ENCODE results near the gene RIBC1.

RIBC1 gene

DNA sequence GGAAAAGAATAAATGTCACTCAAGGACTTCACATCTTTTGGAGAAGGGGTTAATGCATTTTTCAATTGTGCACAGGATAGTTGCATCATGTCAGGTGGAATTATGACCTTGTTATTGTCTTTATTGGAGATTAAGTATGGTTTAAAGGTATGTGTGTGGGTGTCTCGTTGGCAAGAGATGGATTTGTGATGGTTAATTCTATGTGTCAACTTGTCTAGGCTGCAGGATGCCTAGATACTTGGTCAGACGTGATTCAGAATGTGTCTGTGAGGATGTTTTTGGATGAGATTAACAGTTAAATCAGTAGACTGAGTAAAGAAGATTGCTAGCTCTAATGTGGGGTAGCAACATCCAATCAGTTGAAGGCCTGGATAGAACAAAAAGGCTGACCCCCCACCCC, 53.7 kb downstream of the RIBC1 start:
- TF ChIP-seq CREB1 (IDR thresholded peaks at IDR 0.05; ENCODE audit: low read depth) (no peak), EP300 (IDR thresholded peaks at IDR 0.05; ENCODE audit: borderline replicate concordance) (no peak)

DNA sequence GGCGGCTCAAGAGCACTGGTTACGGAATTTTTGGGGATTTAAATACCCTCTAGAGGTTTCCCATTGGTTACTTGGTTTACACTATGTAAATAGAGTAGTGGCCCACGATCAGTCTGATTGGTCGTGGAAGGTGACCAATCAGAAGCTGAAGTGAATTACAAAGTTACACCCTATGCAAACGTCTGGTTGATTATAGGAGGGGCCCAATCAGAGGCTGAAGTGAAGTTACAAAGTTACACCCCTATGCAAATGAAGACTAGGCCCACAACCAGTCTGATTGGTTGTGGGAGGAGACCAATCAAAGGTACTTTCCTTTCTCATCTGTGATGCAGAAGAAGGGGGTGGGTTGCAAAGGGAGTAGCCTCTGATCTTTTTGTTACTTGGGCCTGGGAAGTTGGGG, 56.6 kb downstream of the RIBC1 start:
- no peak for TF ChIP-seq TEAD4 (IDR thresholded peaks at IDR 0.05)
- no peak for TF ChIP-seq NFIC (IDR thresholded peaks at IDR 0.05)
- no peak for TF ChIP-seq TCF12 (IDR thresholded peaks at IDR 0.05; ENCODE audit: low read depth)
- TF ChIP-seq EP300 (IDR thresholded peaks at IDR 0.05; ENCODE audit: borderline replicate concordance) = no peak
- no peak for TF ChIP-seq CEBPB (IDR thresholded peaks at IDR 0.05)
- TF ChIP-seq, protein P1, sequence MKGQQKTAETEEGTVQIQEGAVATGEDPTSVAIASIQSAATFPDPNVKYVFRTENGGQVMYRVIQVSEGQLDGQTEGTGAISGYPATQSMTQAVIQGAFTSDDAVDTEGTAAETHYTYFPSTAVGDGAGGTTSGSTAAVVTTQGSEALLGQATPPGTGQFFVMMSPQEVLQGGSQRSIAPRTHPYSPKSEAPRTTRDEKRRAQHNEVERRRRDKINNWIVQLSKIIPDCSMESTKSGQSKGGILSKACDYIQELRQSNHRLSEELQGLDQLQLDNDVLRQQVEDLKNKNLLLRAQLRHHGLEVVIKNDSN (IDR thresholded peaks at IDR 0.05) = no peak
- no peak for TF ChIP-seq CREB1 (IDR thresholded peaks at IDR 0.05; ENCODE audit: low read depth)
- TF ChIP-seq, protein P2, sequence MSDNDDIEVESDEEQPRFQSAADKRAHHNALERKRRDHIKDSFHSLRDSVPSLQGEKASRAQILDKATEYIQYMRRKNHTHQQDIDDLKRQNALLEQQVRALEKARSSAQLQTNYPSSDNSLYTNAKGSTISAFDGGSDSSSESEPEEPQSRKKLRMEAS (IDR thresholded peaks at IDR 0.05) = no peak
- TF ChIP-seq ZBTB7A (IDR thresholded peaks at IDR 0.05; ENCODE audit: low read depth) = no peak
- no peak for TF ChIP-seq RAD21 (IDR thresholded peaks at IDR 0.05; ENCODE audit: low read depth)
- TF ChIP-seq FOXM1 (IDR thresholded peaks at IDR 0.05; ENCODE audit: borderline replicate concordance, low read depth) = no peak
- TF ChIP-seq EGR1 (IDR thresholded peaks at IDR 0.05) = no peak
- TF ChIP-seq TAF1 (IDR thresholded peaks at IDR 0.05; ENCODE audit: low read depth) = no peak
- TF ChIP-seq, protein P3, sequence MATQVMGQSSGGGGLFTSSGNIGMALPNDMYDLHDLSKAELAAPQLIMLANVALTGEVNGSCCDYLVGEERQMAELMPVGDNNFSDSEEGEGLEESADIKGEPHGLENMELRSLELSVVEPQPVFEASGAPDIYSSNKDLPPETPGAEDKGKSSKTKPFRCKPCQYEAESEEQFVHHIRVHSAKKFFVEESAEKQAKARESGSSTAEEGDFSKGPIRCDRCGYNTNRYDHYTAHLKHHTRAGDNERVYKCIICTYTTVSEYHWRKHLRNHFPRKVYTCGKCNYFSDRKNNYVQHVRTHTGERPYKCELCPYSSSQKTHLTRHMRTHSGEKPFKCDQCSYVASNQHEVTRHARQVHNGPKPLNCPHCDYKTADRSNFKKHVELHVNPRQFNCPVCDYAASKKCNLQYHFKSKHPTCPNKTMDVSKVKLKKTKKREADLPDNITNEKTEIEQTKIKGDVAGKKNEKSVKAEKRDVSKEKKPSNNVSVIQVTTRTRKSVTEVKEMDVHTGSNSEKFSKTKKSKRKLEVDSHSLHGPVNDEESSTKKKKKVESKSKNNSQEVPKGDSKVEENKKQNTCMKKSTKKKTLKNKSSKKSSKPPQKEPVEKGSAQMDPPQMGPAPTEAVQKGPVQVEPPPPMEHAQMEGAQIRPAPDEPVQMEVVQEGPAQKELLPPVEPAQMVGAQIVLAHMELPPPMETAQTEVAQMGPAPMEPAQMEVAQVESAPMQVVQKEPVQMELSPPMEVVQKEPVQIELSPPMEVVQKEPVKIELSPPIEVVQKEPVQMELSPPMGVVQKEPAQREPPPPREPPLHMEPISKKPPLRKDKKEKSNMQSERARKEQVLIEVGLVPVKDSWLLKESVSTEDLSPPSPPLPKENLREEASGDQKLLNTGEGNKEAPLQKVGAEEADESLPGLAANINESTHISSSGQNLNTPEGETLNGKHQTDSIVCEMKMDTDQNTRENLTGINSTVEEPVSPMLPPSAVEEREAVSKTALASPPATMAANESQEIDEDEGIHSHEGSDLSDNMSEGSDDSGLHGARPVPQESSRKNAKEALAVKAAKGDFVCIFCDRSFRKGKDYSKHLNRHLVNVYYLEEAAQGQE (IDR thresholded peaks at IDR 0.05; ENCODE audit: low read depth) = no peak
- no peak for TF ChIP-seq YY1 (IDR thresholded peaks at IDR 0.05; ENCODE audit: low read depth)

Measured in Ishikawa (cell line).